ENCODE results near the gene FABP7.
A peak's percentile ranks its signal among the peaks of the same experiment; 100 is the strongest.

DNA sequence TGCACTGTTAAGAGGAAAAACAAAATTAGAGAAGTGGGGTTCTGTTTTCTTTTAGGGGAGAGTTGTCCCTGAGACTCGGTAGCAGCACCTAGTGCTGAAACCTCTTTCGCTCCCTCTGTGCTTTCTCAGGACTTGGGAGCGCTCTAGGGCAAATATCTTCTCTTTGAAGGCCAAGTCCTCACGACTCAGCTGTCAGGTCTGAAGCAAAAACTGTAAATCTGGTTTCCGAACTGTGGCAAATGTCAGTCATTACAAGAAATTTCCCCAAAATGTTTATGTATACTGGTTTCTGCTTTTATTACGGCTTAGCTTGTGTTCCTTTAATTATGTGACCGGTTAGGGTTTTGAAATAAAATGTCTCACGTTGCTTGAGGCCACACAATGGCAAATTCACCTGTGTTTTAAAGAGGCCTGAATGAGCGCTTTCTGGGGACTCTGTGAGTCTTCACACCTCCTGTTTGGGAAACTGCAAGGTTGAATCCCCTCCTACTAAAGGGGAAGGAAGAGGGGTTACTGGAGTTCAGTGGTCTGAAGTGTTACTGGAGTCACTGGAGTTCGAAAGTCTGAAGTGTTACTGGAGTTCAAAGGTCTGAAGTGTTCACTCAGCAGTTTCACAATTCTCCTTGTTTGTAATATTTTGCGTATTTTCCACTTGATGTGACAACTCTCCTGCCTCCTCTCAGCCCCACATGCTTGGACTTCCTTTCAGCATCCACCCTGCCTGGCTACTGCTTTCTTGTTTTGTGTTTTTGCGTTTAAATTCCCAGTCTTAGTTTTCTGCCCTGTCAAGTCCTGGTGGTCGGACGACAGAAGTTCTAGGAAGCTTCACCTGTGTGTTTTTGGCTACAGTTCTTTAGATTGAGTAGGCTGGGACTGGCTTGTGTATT is 11.2 kb downstream of the FABP7 start:
- TF ChIP-seq EZH2 (IDR thresholded peaks at IDR 0.05; ENCODE audit: borderline replicate concordance, low read length) (no peak), CTCF (conservative IDR thresholded peaks at IDR 0.05 in 1 of 2, IDR thresholded peaks at IDR 0.05 in 1 of 2; ENCODE audit: extremely low read depth in 1 of 2, insufficient read depth in 1 of 2, low read depth in 1 of 2, low read length in 2 of 2) (peak in 1 of 2 donors; percentile 22)

Data from mammary epithelial cell (primary cell).